NCI-H446 (cell line): ENCODE data around the gene WDR31.
A peak's percentile ranks its signal among the peaks of the same experiment; 100 is the strongest.

ENCODE experiments used
- DNase-seq, 2 experiments: peaks; one replicate each; lab custom pipeline; 2025; lab: John Stamatoyannopoulos, UW

Gene WDR31

GRCh38 chr9:113331780-113332179, 8.3 kb downstream of the WDR31 start:
- DNase-seq = no peak

- no peak for DNase-seq
These were observed 11.9 kb downstream of the WDR31 start for GRCh38 chr9:113328045-113328782.

GRCh38 chr9:113326230-113326629, 13.8 kb downstream of the WDR31 start:
- DNase-seq = no peak

- DNase-seq = no peak
These were observed 17.4 kb downstream of the WDR31 start for GRCh38 chr9:113322671-113323070.

GRCh38 chr9:113320051-113320450, 20.0 kb downstream of the WDR31 start:
- no peak for DNase-seq

GRCh38 chr9:113319054-113319453, 21.0 kb downstream of the WDR31 start:
- DNase-seq = no peak

- no peak for DNase-seq
These were observed 22.3 kb downstream of the WDR31 start for GRCh38 chr9:113317777-113318176.

- no peak for DNase-seq
These were observed 24.0 kb downstream of the WDR31 start for GRCh38 chr9:113316030-113316429.

- no peak for DNase-seq
These were observed 24.8 kb downstream of the WDR31 start for GRCh38 chr9:113315231-113315630.

GRCh38 chr9:113313261-113313660, 26.8 kb downstream of the WDR31 start:
- DNase-seq = no peak

- no peak for DNase-seq
These were observed 28.1 kb downstream of the WDR31 start for GRCh38 chr9:113311961-113312360.

- no peak for DNase-seq
These were observed 29.5 kb downstream of the WDR31 start for GRCh38 chr9:113310538-113310937.

GRCh38 chr9:113309204-113309813, 30.8 kb downstream of the WDR31 start:
- DNase-seq = peak in 1 of 2 experiments; percentile 21

- no peak for DNase-seq
These were observed 32.6 kb downstream of the WDR31 start for GRCh38 chr9:113307396-113307975.

- no peak for DNase-seq
These were observed 33.5 kb downstream of the WDR31 start for GRCh38 chr9:113306566-113306965.

GRCh38 chr9:113302792-113303418, 37.2 kb downstream of the WDR31 start, which contains the start of gene RNF183:
TSS of gene RNF183 (minus strand) at chr9:113303376. CDS start at chr9:113298184, 5,192 bp downstream.
- DNase-seq = no peak

GRCh38 chr9:113301548-113301947, 38.5 kb downstream of the WDR31 start:
- DNase-seq = no peak

- DNase-seq = no peak
These were observed 40.2 kb downstream of the WDR31 start for GRCh38 chr9:113299800-113300292.

- no peak for DNase-seq
These were observed 40.9 kb downstream of the WDR31 start for GRCh38 chr9:113298924-113299770.

- no peak for DNase-seq
These were observed 41.8 kb downstream of the WDR31 start for GRCh38 chr9:113298311-113298710.

GRCh38 chr9:113296796-113297558, 43.1 kb downstream of the WDR31 start:
- DNase-seq = no peak
